ENCODE measurements around the gene SPRR2E. TPM values are rescaled to one million over a fixed set of nuclear protein-coding genes. Genes with fewer than 3 reads are reported as not detected.
"Not testable (repeated sequence)": the region's sequence is repeated elsewhere in the genome, so short reads cannot be mapped to it uniquely, and the experiment has no call there.

SPRR2E gene
- total RNA-seq, 4 donors from 2014 or later, result not detected

- WGBS, 2 donors, result 53 to 62% methylated on average over 2 of the region's 2 CpGs
- no peak for DNase-seq (ENCODE audit: low spot score in 2 of 2)
- H3K4me1 ChIP-seq, result no peaks in the 10 kb centered on the region
- H3K27me3 ChIP-seq, result no peaks in the 10 kb centered on the region
- no peaks in the 10 kb centered on the region for H3K36me3 ChIP-seq
- peaks cover 0 to 26% (median 4%) of the 10 kb centered on the region in 4 donors for H3K9me3 ChIP-seq
- no peak for TF ChIP-seq EP300 (IDR thresholded peaks at IDR 0.05)
- no peak for TF ChIP-seq CTCF (IDR thresholded peaks at IDR 0.05)
- TF ChIP-seq POLR2A (IDR thresholded peaks at IDR 0.05), result no peak
- H3K27ac ChIP-seq, result no peak overlapping the region
- H3K4me3 ChIP-seq, result no peak overlapping the region
Measured at GRCh38 chr1:153127296-153127695, 33.0 kb upstream of the SPRR2E start.

GRCh38 chr1:153125536-153125935, 31.2 kb upstream of the SPRR2E start:
- Histone ChIP-seq H3K9me3 (peaks cover 0 to 26% (median 4%) of the 10 kb centered on the region in 4 donors), H3K4me1 (no peaks in the 10 kb centered on the region), H3K27me3 (no peaks in the 10 kb centered on the region), H3K36me3 (no peaks in the 10 kb centered on the region), H3K27ac (no peak overlapping the region), H3K4me3 (no peak overlapping the region)
- DNase-seq (ENCODE audit: low spot score in 2 of 2), result no peak
- WGBS, 2 donors, result 83 to 93% methylated on average over 1 of the region's 1 CpG
- TF ChIP-seq EP300 (IDR thresholded peaks at IDR 0.05) (no peak), CTCF (IDR thresholded peaks at IDR 0.05) (no peak), POLR2A (IDR thresholded peaks at IDR 0.05) (no peak)

- peaks cover 0 to 26% (median 4%) of the 10 kb centered on the region in 4 donors for H3K9me3 ChIP-seq
- H3K27ac ChIP-seq; H3K27me3 ChIP-seq; DNase-seq (ENCODE audit: low spot score in 2 of 2); H3K36me3 ChIP-seq; H3K4me3 ChIP-seq; H3K4me1 ChIP-seq: not testable (repeated sequence)
- WGBS, 2 donors, result 64 to 68% methylated on average over 8 of the region's 8 CpGs
Measured at GRCh38 chr1:153123793-153124192, 29.5 kb upstream of the SPRR2E start.

- Histone ChIP-seq H3K27me3 (no peaks in the 10 kb centered on the region), H3K4me3 (no peak overlapping the region), H3K27ac (no peak overlapping the region), H3K9me3 (peaks cover 0 to 26% (median 4%) of the 10 kb centered on the region in 4 donors), H3K4me1 (no peaks in the 10 kb centered on the region), H3K36me3 (no peaks in the 10 kb centered on the region)
- no peak for DNase-seq (ENCODE audit: low spot score in 2 of 2)
- no peak for TF ChIP-seq CTCF (IDR thresholded peaks at IDR 0.05)
- no peak for TF ChIP-seq POLR2A (IDR thresholded peaks at IDR 0.05)
- no peak for TF ChIP-seq EP300 (IDR thresholded peaks at IDR 0.05)
- 40 to 41% methylated on average over 3 of the region's 3 CpGs for WGBS, 2 donors
Measured at GRCh38 chr1:153122831-153123421, 28.6 kb upstream of the SPRR2E start.

GRCh38 chr1:153120945-153121344, 26.6 kb upstream of the SPRR2E start:
- Histone ChIP-seq H3K4me1 (no peaks in the 10 kb centered on the region), H3K27me3 (no peaks in the 10 kb centered on the region), H3K27ac (no peak overlapping the region), H3K36me3 (no peaks in the 10 kb centered on the region), H3K4me3 (no peak overlapping the region), H3K9me3 (peaks cover 0 to 22% (median 4%) of the 10 kb centered on the region in 4 donors)
- DNase-seq (ENCODE audit: low spot score in 2 of 2), result no peak
- TF ChIP-seq CTCF (IDR thresholded peaks at IDR 0.05), result no peak
- TF ChIP-seq POLR2A (IDR thresholded peaks at IDR 0.05), result no peak
- no peak for TF ChIP-seq EP300 (IDR thresholded peaks at IDR 0.05)

Data from tibial nerve (tissue), 4 donors.